Fibroblast of lung (primary cell): Measurements from ENCODE around the gene ARID1B.
"Not testable (repeated sequence)": the region's sequence is repeated elsewhere in the genome, so short reads cannot be mapped to it uniquely, and the experiment has no call there.

Source experiments
- CTCF ChIP-seq, 2 donors: IDR thresholded peaks in 1 of 2; conservative IDR thresholded peaks in 1 of 2; 1 replicate in 1 of 2; 2 replicates in 1 of 2; pipeline ENCODE4 v1.5.1; 2011 to 2012; ENCODE audit warnings: low read length in 2 of 2, control low read depth in 1 of 2, inconsistent platforms in 1 of 2, low read depth in 1 of 2, mild to moderate bottlenecking in 1 of 2
- EZH2 ChIP-seq: IDR thresholded peaks from 2 replicates; pipeline ENCODE4 v1.5.1; 2012; ENCODE audit warnings: low read length, control low read depth, mild to moderate bottlenecking; ENCODE audit errors: missing control alignments

- not testable (repeated sequence) for TF ChIP-seq CTCF (conservative IDR thresholded peaks at IDR 0.05 in 1 of 2, IDR thresholded peaks at IDR 0.05 in 1 of 2; ENCODE audit: low read depth in 1 of 2, low read length in 2 of 2); EZH2
Observed at GRCh38 chr6:157039639-157040038, 262.5 kb downstream of the ARID1B start.
